ENCODE data around the gene PALMD. TPM values are rescaled to one million over a fixed set of nuclear protein-coding genes. Genes with fewer than 3 reads are reported as not detected.

Gene PALMD
- polyA plus RNA-seq, 1 of the 3 experiments (the other 2 are of a cell fraction): 1.8 TPM

GRCh38 chr1:99621340-99621901 is 24.5 kb upstream of the PALMD start:
- CTCF ChIA-PET: no interaction called here
- H4K20me1 ChIP-seq (ENCODE audit: insufficient read depth): no peaks in the 10 kb centered on the region
- H3K9ac ChIP-seq: no peak overlapping the region
- H3K36me3 ChIP-seq (replicated peaks in 1 of 2; ENCODE audit: control insufficient read depth in 1 of 2, insufficient read depth in 2 of 2, low read length in 1 of 2): no peaks in the 10 kb centered on the region
- POLR2A ChIA-PET: no interaction called here
- H3K27ac ChIP-seq (ENCODE audit: low read depth in 2 of 2, low read length in 1 of 2): no peak overlapping the region
- 93% methylated on average over 8 of the region's 8 CpGs for WGBS (ENCODE audit: low lambda C conversion rate)
- H3K27me3 ChIP-seq (ENCODE audit: insufficient read depth): no peaks in the 10 kb centered on the region
- H3K4me3 ChIP-seq (ENCODE audit: low read depth in 2 of 2, low read length in 1 of 2): no peak overlapping the region
- no peaks in the 10 kb centered on the region for H3K9me3 ChIP-seq
- TF ChIP-seq MAX (IDR thresholded peaks at IDR 0.05; ENCODE audit: low read depth): no peak
- no peak for TF ChIP-seq FOXM1 (IDR thresholded peaks at IDR 0.05; ENCODE audit: low read depth)
- TF ChIP-seq ELF1 (IDR thresholded peaks at IDR 0.05): no peak
- TF ChIP-seq ZBTB33 (IDR thresholded peaks at IDR 0.05; ENCODE audit: borderline replicate concordance, low read depth): no peak
- no peak for TF ChIP-seq TEAD4 (IDR thresholded peaks at IDR 0.05; ENCODE audit: borderline replicate concordance, insufficient read depth)
- no peak for TF ChIP-seq RFX5 (IDR thresholded peaks at IDR 0.05; ENCODE audit: low read length)
- no peak for TF ChIP-seq NRF1 (IDR thresholded peaks at IDR 0.05; ENCODE audit: low read depth, low read length)
- no peak for TF ChIP-seq FOXJ3 (CRISPR knock-in tag; IDR thresholded peaks at IDR 0.05)
- TF ChIP-seq, protein P1, sequence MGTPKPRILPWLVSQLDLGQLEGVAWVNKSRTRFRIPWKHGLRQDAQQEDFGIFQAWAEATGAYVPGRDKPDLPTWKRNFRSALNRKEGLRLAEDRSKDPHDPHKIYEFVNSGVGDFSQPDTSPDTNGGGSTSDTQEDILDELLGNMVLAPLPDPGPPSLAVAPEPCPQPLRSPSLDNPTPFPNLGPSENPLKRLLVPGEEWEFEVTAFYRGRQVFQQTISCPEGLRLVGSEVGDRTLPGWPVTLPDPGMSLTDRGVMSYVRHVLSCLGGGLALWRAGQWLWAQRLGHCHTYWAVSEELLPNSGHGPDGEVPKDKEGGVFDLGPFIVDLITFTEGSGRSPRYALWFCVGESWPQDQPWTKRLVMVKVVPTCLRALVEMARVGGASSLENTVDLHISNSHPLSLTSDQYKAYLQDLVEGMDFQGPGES (IDR thresholded peaks at IDR 0.05; ENCODE audit: low read depth, low read length): no peak
- no peak for TF ChIP-seq RCOR1 (IDR thresholded peaks at IDR 0.05; ENCODE audit: low read length)
- no peak for TF ChIP-seq SIN3A (IDR thresholded peaks at IDR 0.05; ENCODE audit: borderline replicate concordance, low read depth, low read length)
- no peak for TF ChIP-seq TCF12 (IDR thresholded peaks at IDR 0.05)
- no peak for TF ChIP-seq USF1 (IDR thresholded peaks at IDR 0.05; ENCODE audit: borderline replicate concordance, low read depth)
- no peak for TF ChIP-seq POLR2AphosphoS5 (IDR thresholded peaks at IDR 0.05; ENCODE audit: low read depth, low read length)
- TF ChIP-seq MEF2A (IDR thresholded peaks at IDR 0.05; ENCODE audit: borderline replicate concordance, low read depth): no peak
- no peak overlapping the region; the same call in 1 of the 2 replicates for H2AFZ ChIP-seq (ENCODE audit: low read depth)
- no peak overlapping the region for H3K4me2 ChIP-seq
- H3F3A ChIP-seq (replicated peaks; ENCODE audit: insufficient read depth): no peaks in the 10 kb centered on the region
- no peaks in the 10 kb centered on the region for H3K79me2 ChIP-seq (ENCODE audit: insufficient read depth)
- H3K9me2 ChIP-seq: no peaks in the 10 kb centered on the region
- no peaks in the 10 kb centered on the region for H3K4me1 ChIP-seq (ENCODE audit: control insufficient read depth in 1 of 2, insufficient read depth in 2 of 2, low read depth in 1 of 2, low read length in 1 of 2)
- DNase-seq: no peak
